Duodenal mucosa (tissue), 2 donors: ENCODE data around the gene NOL9.

Experiments used
- H3K27ac ChIP-seq: one replicate; pipeline ENCODE4 v1.7.0; 2013; ENCODE audit warnings: low read depth, low read length
- H3K27me3 ChIP-seq, 2 donors: one replicate each; pipeline ENCODE4 v1.7.0; 2013; ENCODE audit warnings: low read length in 2 of 2, control low read depth in 1 of 2; ENCODE audit not compliant: insufficient read depth in 2 of 2, control insufficient read depth in 1 of 2
- H3K36me3 ChIP-seq, 2 donors: one replicate each; pipeline ENCODE4 v1.7.0; 2013; ENCODE audit warnings: low read length in 2 of 2, control low read depth in 1 of 2; ENCODE audit not compliant: insufficient read depth in 2 of 2, control insufficient read depth in 1 of 2
- H3K4me1 ChIP-seq, 2 donors: one replicate each; pipeline ENCODE4 v1.7.0; 2013; ENCODE audit warnings: low read length in 2 of 2, control low read depth in 1 of 2; ENCODE audit not compliant: insufficient read depth in 2 of 2, control insufficient read depth in 1 of 2
- H3K4me3 ChIP-seq, 2 donors: one replicate each; pipeline ENCODE4 v1.7.0; 2013; ENCODE audit warnings: low read length in 2 of 2, low read depth in 1 of 2
- H3K9ac ChIP-seq, 2 donors: one replicate each; pipeline ENCODE4 v1.7.0; 2013; ENCODE audit warnings: low read length in 2 of 2, low read depth in 1 of 2
- H3K9me3 ChIP-seq, 2 donors: one replicate each; pipeline ENCODE4 v1.7.0; 2013; ENCODE audit warnings: low read length in 2 of 2, control low read depth in 1 of 2; ENCODE audit not compliant: control insufficient read depth in 1 of 2

NOL9 gene

DNA sequence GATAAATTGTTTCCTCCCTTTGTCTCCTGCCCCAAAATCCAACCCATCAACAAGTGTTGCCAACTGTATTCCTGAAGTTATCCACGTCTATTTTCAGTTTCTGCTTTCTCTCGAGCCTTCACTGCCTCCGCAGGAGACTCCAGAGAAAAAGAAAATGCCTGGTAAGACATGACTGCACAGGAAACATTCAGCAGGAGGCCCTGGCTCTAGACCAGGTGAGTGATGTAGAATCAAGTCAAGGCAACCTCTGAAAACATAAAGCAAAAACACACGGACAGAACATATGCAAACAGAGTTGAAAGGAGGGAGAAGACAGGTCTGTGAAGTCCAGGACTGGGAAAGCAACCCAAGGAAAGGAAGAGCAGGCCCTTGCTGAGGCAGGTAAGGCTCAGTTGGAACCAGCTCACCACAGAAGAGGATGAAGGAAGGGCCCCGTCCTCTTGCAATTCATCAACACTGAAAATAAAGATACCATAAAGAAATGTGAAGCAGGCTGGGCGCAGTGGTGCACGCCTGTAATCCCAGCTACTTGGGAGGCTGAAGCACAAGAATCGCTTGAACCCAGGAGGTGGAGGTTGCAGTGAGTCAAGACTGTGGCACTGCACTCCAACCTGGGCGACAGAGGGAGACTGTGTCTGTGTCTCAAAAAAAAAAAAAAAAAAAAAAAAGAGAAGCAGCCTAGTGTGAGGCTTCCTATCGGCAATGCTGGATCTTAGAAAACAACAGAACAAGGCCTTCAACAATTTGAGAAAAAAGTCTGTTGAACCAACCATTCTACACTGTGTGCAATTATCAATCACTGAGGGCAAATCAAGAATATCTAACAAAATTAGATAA lies 8.8 kb downstream of the NOL9 start:
- H3K27ac ChIP-seq: no peak overlapping the region

DNA sequence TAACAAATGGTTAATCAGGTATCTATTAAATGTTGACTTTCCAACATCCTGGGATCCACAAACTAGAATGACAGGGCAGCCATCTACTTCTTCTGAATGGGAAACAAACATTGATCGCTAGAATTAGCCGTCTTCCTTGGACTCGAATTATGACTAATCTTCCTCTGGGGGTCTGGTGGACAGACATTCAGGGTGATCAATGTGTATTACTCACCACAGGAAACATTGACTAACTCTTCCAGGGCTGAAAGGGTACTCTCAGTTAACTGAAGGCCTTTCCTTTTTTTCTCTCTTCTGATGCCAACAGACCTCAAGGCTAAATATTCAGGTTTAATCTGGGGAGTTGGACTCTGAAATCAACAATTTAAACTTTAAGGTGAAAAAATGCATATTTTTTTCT lies 9.5 kb downstream of the NOL9 start:
- H3K9me3 ChIP-seq: no peaks in the 10 kb centered on the region
- H3K4me1 ChIP-seq: no peaks in the 10 kb centered on the region
- H3K27me3 ChIP-seq: no peaks in the 10 kb centered on the region
- H3K27ac ChIP-seq: no peak overlapping the region
- H3K9ac ChIP-seq: no peak overlapping the region
- no peak overlapping the region for H3K4me3 ChIP-seq
- peaks cover 28 to 84% of the 10 kb centered on the region in 2 donors for H3K36me3 ChIP-seq

More for the DNA sequence above, 8.8 kb downstream of the NOL9 start:
- Histone ChIP-seq H3K36me3 (peaks cover 28 to 83% of the 10 kb centered on the region in 2 donors), H3K4me3 (no peak overlapping the region), H3K27me3 (no peaks in the 10 kb centered on the region), H3K9me3 (no peaks in the 10 kb centered on the region), H3K9ac (no peak overlapping the region), H3K4me1 (no peaks in the 10 kb centered on the region)

DNA sequence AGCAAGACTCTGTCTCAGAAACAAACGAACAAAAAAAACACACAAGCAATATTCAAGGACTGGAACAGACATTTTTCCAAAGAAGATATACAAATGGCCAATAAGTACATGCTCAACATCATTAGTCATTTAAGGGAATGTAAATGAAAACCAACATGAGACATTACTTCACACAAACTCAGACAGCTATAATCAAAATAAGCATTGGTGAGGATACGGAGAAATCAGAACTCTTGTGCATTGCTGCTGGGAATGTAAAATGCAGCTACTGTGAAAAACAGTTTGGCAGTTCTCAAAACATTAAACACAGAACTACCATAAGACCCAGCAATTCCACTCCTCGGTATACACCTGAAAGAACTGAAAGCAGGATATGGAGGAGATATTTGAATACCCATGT lies 15.4 kb downstream of the NOL9 start:
- Histone ChIP-seq H3K27ac (no peak overlapping the region), H3K9ac (no peak overlapping the region), H3K4me3 (no peak overlapping the region), H3K36me3 (peaks cover 6 to 46% of the 10 kb centered on the region in 2 donors), H3K9me3 (no peaks in the 10 kb centered on the region), H3K27me3 (no peaks in the 10 kb centered on the region), H3K4me1 (peaks cover 0 to 2% of the 10 kb centered on the region in 2 donors)

DNA sequence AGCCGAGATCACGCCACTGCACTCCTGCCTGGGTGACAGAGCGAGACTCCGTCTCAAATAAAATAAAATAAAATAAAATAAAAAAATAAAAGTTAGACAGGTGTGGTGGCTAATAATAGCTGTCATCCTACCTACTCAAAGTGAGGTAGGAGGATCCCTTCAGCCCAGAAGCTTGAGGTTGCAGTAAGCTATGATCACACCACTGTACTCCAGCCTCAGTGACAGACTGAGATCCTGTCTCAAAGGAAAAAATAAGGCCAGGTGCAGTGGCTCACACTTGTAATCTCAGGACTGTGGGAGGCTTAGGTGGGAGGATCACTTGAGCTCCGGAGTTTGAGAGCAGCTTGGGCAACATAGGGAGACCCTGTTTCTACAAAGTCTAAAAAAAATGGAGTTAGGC lies 18.0 kb downstream of the NOL9 start:
- Histone ChIP-seq H3K36me3 (peaks cover 25 to 54% of the 10 kb centered on the region in 2 donors), H3K9me3 (no peaks in the 10 kb centered on the region), H3K4me1 (peaks cover 0 to 2% of the 10 kb centered on the region in 2 donors)

DNA sequence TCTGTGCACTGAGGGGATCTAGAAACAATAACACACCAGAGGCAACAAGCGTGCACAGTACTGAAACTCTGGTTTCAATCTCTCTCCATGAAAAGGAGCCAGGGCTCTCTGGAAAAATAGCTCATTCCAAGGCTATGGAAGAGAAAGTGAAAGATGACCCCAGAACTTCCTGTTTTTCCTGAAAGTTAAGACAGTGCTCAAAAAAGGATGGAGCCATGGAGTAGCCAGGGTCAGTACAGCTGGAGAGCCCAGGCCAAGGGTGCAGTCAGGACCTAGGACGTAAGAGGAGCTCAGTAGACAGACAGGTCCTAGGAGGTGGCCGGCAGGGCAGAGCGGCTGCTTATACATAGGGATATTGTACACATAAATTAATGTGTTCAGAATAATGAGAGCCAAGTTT lies 19.1 kb downstream of the NOL9 start:
- Histone ChIP-seq H3K27me3 (no peaks in the 10 kb centered on the region), H3K27ac (no peak overlapping the region), H3K9ac (peak overlapping the region in 1 of 2 donors; percentile 39), H3K4me1 (peaks cover 0 to 2% of the 10 kb centered on the region in 2 donors), H3K36me3 (peaks cover 30 to 50% of the 10 kb centered on the region in 2 donors), H3K9me3 (no peaks in the 10 kb centered on the region), H3K4me3 (no peak overlapping the region)

More for the DNA sequence above, 18.0 kb downstream of the NOL9 start:
- no peaks in the 10 kb centered on the region for H3K27me3 ChIP-seq
- no peak overlapping the region for H3K27ac ChIP-seq
- H3K9ac ChIP-seq: no peak overlapping the region
- no peak overlapping the region for H3K4me3 ChIP-seq

DNA sequence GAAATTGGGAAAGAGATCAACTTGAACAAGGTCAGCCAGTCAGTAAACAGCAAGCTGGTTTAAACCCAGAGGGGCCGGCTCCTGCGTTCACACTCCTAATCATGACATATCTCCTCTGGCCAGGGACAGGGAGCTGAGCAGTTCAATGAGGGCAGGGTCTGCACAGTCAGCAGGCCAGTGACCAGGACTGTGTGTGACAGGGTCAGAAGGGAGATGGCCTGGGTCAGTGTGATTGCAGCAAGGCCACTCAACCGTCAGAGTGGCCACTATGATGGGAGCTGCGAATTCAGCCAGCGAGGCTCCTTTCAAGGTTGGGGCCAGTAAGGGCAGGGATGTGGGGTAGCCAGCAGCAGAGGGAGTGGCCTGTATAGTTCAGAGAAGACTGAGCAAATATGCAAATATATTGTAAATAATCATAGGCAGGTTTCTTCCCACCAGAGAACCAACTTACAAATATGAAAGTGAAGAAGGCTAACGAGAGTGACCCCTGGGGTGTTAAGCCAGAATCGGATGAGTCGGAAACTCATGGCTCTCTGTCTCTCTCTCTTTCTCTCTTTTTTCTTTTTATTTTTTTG lies 20.0 kb downstream of the NOL9 start:
- peaks cover 0 to 2% of the 10 kb centered on the region in 2 donors for H3K4me1 ChIP-seq
- H3K36me3 ChIP-seq: peaks cover 30 to 50% of the 10 kb centered on the region in 2 donors
- H3K9ac ChIP-seq: no peak overlapping the region

DNA sequence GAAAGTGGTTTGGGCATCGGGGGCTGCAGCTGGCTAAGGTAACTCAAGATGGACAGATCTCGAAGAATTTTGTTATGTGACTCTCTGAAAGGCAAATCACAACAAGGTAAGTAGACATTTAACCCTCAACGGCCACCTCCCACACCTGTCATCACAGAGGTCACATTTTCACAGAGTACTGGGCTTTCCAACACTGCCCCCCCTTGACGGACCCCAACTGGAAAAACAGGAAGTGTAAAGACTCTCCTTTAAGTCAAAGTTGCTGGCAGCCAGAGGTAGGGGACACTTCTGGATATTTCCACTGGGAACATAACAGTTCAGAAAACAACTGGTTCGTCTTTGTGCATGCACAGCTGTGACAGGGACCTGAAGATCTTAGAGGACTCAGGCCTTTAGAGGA lies 22.3 kb downstream of the NOL9 start:
- Histone ChIP-seq H3K36me3 (peaks cover 42 to 62% of the 10 kb centered on the region in 2 donors), H3K9ac (no peak overlapping the region), H3K4me3 (no peak overlapping the region), H3K4me1 (peaks cover 0 to 2% of the 10 kb centered on the region in 2 donors), H3K27me3 (no peaks in the 10 kb centered on the region), H3K9me3 (no peaks in the 10 kb centered on the region), H3K27ac (no peak overlapping the region)

More for the DNA sequence above, 20.0 kb downstream of the NOL9 start:
- no peaks in the 10 kb centered on the region for H3K9me3 ChIP-seq
- no peaks in the 10 kb centered on the region for H3K27me3 ChIP-seq
- H3K4me3 ChIP-seq: no peak overlapping the region
- no peak overlapping the region for H3K27ac ChIP-seq

DNA sequence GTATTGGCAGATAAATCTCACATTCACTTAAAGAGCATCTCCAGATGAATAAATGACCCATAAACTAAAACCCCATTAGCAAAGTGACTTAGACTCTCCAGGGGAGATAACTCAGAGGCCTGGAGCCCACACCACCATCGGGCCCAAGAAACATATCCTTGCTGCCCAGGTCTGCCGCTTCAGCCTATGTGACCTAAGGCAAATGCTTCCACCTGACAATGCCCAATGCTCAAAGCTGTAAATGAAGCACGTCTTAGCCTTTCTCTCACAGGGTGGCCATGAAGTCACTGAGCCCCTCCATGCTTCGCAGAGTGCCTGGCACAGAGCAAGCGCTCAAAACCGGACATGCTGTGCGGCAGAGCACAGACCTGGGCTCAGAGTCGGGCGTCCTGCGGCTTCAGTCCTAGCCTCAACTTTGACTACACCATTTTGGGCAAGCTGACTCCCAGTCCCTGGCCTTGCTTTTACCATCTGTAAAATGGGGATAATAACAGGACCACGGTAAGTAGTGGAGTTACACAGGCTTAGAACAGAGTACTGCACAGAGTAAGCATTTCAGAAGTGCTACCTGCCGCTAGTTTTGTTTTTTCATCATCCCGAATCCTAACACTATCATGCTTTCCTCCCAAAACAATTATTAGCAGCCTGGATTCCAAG lies 23.7 kb downstream of the NOL9 start:
- Histone ChIP-seq H3K4me3 (no peak overlapping the region), H3K4me1 (peaks cover 0 to 2% of the 10 kb centered on the region in 2 donors), H3K27ac (no peak overlapping the region), H3K36me3 (peaks cover 50 to 65% of the 10 kb centered on the region in 2 donors), H3K9ac (no peak overlapping the region), H3K9me3 (no peaks in the 10 kb centered on the region), H3K27me3 (no peaks in the 10 kb centered on the region)

DNA sequence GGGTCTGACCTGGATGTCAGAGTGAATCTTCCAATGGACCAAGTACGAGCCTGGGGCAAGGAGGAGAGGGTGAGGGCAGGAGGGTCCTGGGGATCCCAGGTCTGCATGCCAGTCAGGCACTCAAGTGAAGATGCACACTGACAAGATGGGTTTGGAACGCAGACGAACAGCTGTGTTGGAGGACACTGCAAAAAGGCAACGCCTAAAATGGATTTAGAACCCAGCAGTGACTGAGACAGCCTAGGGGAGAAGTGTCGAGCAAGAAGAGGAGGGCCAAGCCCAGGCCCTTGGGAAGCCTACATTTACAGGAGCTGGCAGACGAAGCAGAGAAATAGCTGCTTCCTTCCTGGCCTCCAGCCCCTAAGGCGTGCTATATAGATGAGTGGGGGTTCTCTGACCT lies 25.8 kb downstream of the NOL9 start:
- Histone ChIP-seq H3K27me3 (no peaks in the 10 kb centered on the region), H3K36me3 (peaks cover 50 to 61% of the 10 kb centered on the region in 2 donors), H3K9me3 (no peaks in the 10 kb centered on the region), H3K9ac (no peak overlapping the region), H3K4me3 (no peak overlapping the region), H3K27ac (no peak overlapping the region), H3K4me1 (no peaks in the 10 kb centered on the region)

DNA sequence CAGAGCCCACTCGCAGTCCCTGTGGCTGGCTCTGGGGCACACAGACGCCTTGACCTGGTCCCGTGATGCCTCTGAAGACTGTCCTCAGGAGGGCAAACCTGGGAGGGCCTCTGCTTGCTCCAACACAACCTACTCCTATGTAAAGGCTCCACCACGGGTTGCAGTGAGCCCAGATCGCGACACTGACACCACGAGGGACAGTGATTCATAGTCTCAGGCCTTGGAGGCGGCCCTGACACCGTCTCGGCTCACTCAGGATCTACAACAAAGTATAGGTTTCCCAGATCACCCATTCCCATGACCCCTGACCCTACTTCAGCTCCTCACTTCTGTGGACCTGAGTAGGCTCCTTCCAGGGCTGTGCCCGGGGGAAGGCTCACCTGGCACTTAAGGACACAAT lies 28.0 kb downstream of the NOL9 start:
- Histone ChIP-seq H3K27me3 (no peaks in the 10 kb centered on the region), H3K4me1 (no peaks in the 10 kb centered on the region), H3K9me3 (no peaks in the 10 kb centered on the region), H3K27ac (no peak overlapping the region), H3K36me3 (peaks cover 31 to 39% of the 10 kb centered on the region in 2 donors), H3K4me3 (no peak overlapping the region), H3K9ac (no peak overlapping the region)
